ENCODE data around the gene ERGIC1. TPM values are rescaled to one million over a fixed set of nuclear protein-coding genes. Genes with fewer than 3 reads are reported as not detected.

ERGIC1 gene
- total and polyA plus RNA-seq, 2 of the 13 experiments (the other 11 are each of a cell fraction or from before 2014, with no cell fraction given) = 78.5 to 184 TPM

DNA sequence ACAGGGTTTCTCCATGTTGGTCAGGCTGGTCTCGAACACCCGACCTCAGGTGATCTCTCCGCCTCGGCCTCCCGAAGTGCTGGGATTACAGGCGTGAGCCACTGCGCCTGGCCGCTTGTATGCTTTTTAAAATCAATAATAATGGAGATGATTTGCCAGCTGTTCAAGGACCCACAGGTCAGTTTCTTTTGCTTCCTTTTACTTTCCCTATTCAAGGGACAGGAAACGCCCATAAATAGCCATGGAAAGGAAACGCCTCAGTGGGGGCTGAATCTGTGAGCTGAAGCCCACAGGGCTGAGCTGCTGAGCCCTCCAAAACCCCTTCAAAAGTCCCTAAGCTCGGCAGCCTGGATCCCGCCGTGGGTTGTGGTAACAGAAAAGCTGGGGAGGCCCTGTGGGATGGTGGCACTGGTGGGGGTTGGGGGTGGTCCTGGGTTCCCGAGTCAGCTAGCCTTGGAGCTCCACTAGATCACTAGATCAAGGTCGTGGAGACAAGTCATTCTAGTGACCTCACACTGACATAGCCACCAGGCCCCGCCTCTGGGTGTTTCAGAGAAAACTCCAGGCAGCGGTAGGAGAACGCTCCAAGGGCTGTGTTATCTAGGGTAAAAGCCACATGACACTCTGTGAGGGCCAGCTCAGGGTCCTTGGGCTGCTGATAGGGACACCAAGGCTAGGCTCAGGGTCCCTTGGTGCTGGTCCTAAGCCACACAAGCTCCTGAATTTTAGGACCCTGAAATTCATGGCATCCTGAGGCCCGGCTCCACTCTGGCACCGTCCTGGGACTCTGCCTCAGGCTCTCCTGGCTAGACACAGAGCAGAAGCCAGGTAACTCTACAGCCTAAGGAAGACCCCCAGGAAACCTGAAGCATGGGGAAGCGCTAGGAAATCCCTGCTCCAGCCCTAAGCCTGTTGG is 45.0 kb upstream of the ERGIC1 start (continued):
- TF ChIP-seq, protein P1, sequence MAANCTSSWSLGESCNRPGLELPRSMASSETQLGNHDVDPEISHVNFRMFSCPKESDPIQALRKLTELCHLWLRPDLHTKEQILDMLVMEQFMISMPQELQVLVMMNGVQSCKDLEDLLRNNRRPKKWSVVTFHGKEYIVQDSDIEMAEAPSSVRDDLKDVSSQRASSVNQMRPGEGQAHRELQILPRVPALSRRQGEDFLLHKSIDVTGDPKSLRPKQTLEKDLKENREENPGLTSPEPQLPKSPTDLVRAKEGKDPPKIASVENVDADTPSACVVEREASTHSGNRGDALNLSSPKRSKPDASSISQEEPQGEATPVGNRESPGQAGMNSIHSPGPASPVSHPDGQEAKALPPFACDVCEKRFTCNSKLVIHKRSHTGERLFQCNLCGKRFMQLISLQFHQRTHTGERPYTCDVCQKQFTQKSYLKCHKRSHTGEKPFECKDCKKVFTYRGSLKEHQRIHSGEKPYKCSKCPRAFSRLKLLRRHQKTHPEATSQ (CRISPR knock-in tag; IDR thresholded peaks at IDR 0.05; ENCODE audit: borderline replicate concordance) = no peak
- TF ChIP-seq ZNF430 (CRISPR knock-in tag; IDR thresholded peaks at IDR 0.05) (no peak), ZNF234 (CRISPR knock-in tag; conservative IDR thresholded peaks at IDR 0.05) (no peak), ATAD3A (CRISPR knock-in tag; IDR thresholded peaks at IDR 0.05) (no peak), ZNF552 (CRISPR knock-in tag; IDR thresholded peaks at IDR 0.05; ENCODE audit: borderline replicate concordance) (no peak), PAWR (CRISPR knock-in tag; IDR thresholded peaks at IDR 0.05; ENCODE audit: borderline replicate concordance) (no peak), ZNF567 (CRISPR knock-in tag; IDR thresholded peaks at IDR 0.05; ENCODE audit: borderline replicate concordance) (0 out of 2 replicates have a peak, but pooled peaks have one; percentile 76), MTA1 (CRISPR knock-in tag; IDR thresholded peaks at IDR 0.05; ENCODE audit: borderline replicate concordance) (peak; percentile 90; the same call in 1 of the 2 replicates), ATF1 (CRISPR knock-in tag; IDR thresholded peaks at IDR 0.05) (no peak), HNF4A (CRISPR knock-in tag; IDR thresholded peaks at IDR 0.05) (peak; percentile 65; the same call in 1 of the 2 replicates), ZNF713 (CRISPR knock-in tag; IDR thresholded peaks at IDR 0.05) (no peak), ZNF790 (CRISPR knock-in tag; IDR thresholded peaks at IDR 0.05; ENCODE audit: borderline replicate concordance) (0 out of 2 replicates have a peak, but pooled peaks have one; percentile 43), YEATS4 (CRISPR knock-in tag; IDR thresholded peaks at IDR 0.05; ENCODE audit: borderline replicate concordance) (peak; percentile 45; the same call in 1 of the 2 replicates), KLF9 (CRISPR knock-in tag; IDR thresholded peaks at IDR 0.05; ENCODE audit: low read depth) (no peak), BRD4 (CRISPR knock-in tag; IDR thresholded peaks at IDR 0.05) (no peak), ZNF660 (CRISPR knock-in tag; IDR thresholded peaks at IDR 0.05; ENCODE audit: borderline replicate concordance, low read depth) (no peak), CHD4 (IDR thresholded peaks at IDR 0.05; ENCODE audit: borderline replicate concordance, low read length) (no peak; the same call in 1 of the 2 replicates), ZSCAN31 (CRISPR knock-in tag; IDR thresholded peaks at IDR 0.05; ENCODE audit: low read depth) (peak; percentile 65), HOXA7 (CRISPR knock-in tag; IDR thresholded peaks at IDR 0.05) (no peak)
- TF ChIP-seq, protein P2, sequence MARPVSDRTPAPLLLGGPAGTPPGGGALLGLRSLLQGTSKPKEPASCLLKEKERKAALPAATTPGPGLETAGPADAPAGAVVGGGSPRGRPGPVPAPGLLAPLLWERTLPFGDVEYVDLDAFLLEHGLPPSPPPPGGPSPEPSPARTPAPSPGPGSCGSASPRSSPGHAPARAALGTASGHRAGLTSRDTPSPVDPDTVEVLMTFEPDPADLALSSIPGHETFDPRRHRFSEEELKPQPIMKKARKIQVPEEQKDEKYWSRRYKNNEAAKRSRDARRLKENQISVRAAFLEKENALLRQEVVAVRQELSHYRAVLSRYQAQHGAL (CRISPR knock-in tag; IDR thresholded peaks at IDR 0.05; ENCODE audit: not compliant biosample characterization) = no peak
- TF ChIP-seq, protein P3, sequence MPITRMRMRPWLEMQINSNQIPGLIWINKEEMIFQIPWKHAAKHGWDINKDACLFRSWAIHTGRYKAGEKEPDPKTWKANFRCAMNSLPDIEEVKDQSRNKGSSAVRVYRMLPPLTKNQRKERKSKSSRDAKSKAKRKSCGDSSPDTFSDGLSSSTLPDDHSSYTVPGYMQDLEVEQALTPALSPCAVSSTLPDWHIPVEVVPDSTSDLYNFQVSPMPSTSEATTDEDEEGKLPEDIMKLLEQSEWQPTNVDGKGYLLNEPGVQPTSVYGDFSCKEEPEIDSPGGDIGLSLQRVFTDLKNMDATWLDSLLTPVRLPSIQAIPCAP (CRISPR knock-in tag; IDR thresholded peaks at IDR 0.05; ENCODE audit: low read depth) = no peak
- TF ChIP-seq, protein P4, sequence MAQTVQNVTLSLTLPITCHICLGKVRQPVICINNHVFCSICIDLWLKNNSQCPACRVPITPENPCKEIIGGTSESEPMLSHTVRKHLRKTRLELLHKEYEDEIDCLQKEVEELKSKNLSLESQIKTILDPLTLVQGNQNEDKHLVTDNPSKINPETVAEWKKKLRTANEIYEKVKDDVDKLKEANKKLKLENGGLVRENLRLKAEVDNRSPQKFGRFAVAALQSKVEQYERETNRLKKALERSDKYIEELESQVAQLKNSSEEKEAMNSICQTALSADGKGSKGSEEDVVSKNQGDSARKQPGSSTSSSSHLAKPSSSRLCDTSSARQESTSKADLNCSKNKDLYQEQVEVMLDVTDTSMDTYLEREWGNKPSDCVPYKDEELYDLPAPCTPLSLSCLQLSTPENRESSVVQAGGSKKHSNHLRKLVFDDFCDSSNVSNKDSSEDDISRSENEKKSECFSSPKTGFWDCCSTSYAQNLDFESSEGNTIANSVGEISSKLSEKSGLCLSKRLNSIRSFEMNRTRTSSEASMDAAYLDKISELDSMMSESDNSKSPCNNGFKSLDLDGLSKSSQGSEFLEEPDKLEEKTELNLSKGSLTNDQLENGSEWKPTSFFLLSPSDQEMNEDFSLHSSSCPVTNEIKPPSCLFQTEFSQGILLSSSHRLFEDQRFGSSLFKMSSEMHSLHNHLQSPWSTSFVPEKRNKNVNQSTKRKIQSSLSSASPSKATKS (CRISPR knock-in tag; IDR thresholded peaks at IDR 0.05) = no peak
- TF ChIP-seq, protein P5, sequence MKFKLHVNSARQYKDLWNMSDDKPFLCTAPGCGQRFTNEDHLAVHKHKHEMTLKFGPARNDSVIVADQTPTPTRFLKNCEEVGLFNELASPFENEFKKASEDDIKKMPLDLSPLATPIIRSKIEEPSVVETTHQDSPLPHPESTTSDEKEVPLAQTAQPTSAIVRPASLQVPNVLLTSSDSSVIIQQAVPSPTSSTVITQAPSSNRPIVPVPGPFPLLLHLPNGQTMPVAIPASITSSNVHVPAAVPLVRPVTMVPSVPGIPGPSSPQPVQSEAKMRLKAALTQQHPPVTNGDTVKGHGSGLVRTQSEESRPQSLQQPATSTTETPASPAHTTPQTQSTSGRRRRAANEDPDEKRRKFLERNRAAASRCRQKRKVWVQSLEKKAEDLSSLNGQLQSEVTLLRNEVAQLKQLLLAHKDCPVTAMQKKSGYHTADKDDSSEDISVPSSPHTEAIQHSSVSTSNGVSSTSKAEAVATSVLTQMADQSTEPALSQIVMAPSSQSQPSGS (CRISPR knock-in tag; IDR thresholded peaks at IDR 0.05) = no peak
